DND-41 (cell line): ENCODE results near the gene TMEM150A.

Experiments used
- ATAC-seq: fragments of 200-7000 bp; cut with Tn5 transposase; 3 replicates; pipeline ENCODE4 v1.9.1; 2021; ENCODE audit warnings: low read depth; ENCODE audit not compliant: insufficient read depth
- DNase-seq: peaks from one replicate; pipeline ENCODE4 v3.0.0-alpha.2; 2020
- H2AFZ ChIP-seq: 2 replicates; pipeline ENCODE4 v1.6.0; 2012; ENCODE audit warnings: low read depth, low read length
- H3K27ac ChIP-seq: 2 replicates; pipeline ENCODE4 v1.5.1; 2012; ENCODE audit warnings: low read length, inconsistent platforms
- H3K27me3 ChIP-seq: fragments of 200-600 bp; sonication (generic); 2 replicates; pipeline ENCODE4 v1.6.0; 2012; ENCODE audit warnings: low read length, mild to moderate bottlenecking, inconsistent platforms; ENCODE audit not compliant: insufficient read depth, poor library complexity
- H3K36me3 ChIP-seq: 2 replicates; pipeline ENCODE4 v1.5.1; 2012; ENCODE audit warnings: low read length, inconsistent platforms; ENCODE audit not compliant: insufficient read depth
- H3K4me1 ChIP-seq: 2 replicates; pipeline ENCODE4 v1.5.1; 2012; ENCODE audit warnings: mild to moderate bottlenecking, low read length; ENCODE audit not compliant: insufficient read depth
- H3K4me2 ChIP-seq: 2 replicates; pipeline ENCODE4 v1.6.0; 2012; ENCODE audit warnings: mild to moderate bottlenecking, moderate library complexity, low read length, inconsistent platforms; ENCODE audit not compliant: insufficient read depth
- H3K4me3 ChIP-seq, 2 experiments: fragments of 200-600 bp in 1 of 2; shearing (Covaris generic) in 1 of 2; 2 replicates each; pipeline ENCODE4 v1.5.1; 2012 to 2016; ENCODE audit warnings: inconsistent platforms in 2 of 2, low read length in 2 of 2, mild to moderate bottlenecking in 2 of 2, low read depth in 1 of 2, moderate library complexity in 1 of 2
- H3K79me2 ChIP-seq: 2 replicates; pipeline ENCODE4 v1.6.0; 2012; ENCODE audit warnings: low read length, inconsistent platforms; ENCODE audit not compliant: insufficient read depth
- H3K9ac ChIP-seq: 2 replicates; pipeline ENCODE4 v1.6.0; 2012; ENCODE audit warnings: low read depth, mild to moderate bottlenecking, inconsistent platforms, low read length, moderate library complexity
- H3K9me3 ChIP-seq: 2 replicates; pipeline ENCODE4 v1.5.1; 2012; ENCODE audit warnings: low read length, moderate library complexity, mild to moderate bottlenecking, inconsistent platforms; ENCODE audit not compliant: insufficient read depth, severe bottlenecking
- H4K20me1 ChIP-seq: 2 replicates; pipeline ENCODE4 v1.6.0; 2012; ENCODE audit warnings: low read length; ENCODE audit not compliant: insufficient read depth
- EZH2 ChIP-seq: IDR thresholded peaks from 3 replicates; pipeline ENCODE4 v1.6.1; 2012; ENCODE audit warnings: borderline replicate concordance, low read depth, mild to moderate bottlenecking, moderate library complexity, low read length, inconsistent platforms; ENCODE audit not compliant: severe bottlenecking
- TF ChIP-seq, protein P1 (sequence below): IDR thresholded peaks from 2 replicates; pipeline ENCODE4 v1.5.1; 2012; ENCODE audit warnings: borderline replicate concordance, low read length, moderate library complexity, mild to moderate bottlenecking; ENCODE audit not compliant: poor library complexity, severe bottlenecking; ENCODE audit errors: extremely low read depth

The TMEM150A gene

DNA sequence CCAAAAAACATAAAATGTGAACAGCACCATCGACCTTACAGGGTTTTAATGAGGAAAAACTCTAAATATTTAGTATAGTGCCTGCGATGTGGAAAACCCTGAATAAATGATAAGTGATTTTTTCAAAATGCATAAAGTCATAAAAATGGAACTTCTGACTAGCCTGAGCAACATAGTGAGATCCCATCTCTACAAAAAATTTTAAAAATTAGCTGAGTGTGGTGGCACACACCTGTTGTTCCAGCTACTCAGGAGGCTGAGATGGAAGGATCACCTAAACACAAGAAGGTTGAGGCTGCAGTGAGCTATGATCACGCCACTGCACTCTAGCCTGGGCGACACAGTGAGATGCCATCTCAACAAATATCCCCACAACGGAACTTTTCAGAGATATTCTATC is 45.4 kb downstream of the TMEM150A start:
- Histone ChIP-seq H3K27ac (no peak overlapping the region), H3K36me3 (peaks cover 58% of the 10 kb centered on the region), H3K9ac (no peak overlapping the region), H3K4me1 (peaks cover 27% of the 10 kb centered on the region), H3K79me2 (peaks cover 47% of the 10 kb centered on the region), H3K27me3 (no peaks in the 10 kb centered on the region), H3K4me2 (no peak overlapping the region), H3K4me3 (no peak overlapping the region), H3K9me3 (no peaks in the 10 kb centered on the region), H4K20me1 (peaks cover 3% of the 10 kb centered on the region; the same call in 1 of the 2 replicates), H2AFZ (no peak overlapping the region)
- TF ChIP-seq, protein P1, sequence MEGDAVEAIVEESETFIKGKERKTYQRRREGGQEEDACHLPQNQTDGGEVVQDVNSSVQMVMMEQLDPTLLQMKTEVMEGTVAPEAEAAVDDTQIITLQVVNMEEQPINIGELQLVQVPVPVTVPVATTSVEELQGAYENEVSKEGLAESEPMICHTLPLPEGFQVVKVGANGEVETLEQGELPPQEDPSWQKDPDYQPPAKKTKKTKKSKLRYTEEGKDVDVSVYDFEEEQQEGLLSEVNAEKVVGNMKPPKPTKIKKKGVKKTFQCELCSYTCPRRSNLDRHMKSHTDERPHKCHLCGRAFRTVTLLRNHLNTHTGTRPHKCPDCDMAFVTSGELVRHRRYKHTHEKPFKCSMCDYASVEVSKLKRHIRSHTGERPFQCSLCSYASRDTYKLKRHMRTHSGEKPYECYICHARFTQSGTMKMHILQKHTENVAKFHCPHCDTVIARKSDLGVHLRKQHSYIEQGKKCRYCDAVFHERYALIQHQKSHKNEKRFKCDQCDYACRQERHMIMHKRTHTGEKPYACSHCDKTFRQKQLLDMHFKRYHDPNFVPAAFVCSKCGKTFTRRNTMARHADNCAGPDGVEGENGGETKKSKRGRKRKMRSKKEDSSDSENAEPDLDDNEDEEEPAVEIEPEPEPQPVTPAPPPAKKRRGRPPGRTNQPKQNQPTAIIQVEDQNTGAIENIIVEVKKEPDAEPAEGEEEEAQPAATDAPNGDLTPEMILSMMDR: no peak
- TF ChIP-seq EZH2: no peak
- DNase-seq (no peak), ATAC-seq (no peak)

DNA sequence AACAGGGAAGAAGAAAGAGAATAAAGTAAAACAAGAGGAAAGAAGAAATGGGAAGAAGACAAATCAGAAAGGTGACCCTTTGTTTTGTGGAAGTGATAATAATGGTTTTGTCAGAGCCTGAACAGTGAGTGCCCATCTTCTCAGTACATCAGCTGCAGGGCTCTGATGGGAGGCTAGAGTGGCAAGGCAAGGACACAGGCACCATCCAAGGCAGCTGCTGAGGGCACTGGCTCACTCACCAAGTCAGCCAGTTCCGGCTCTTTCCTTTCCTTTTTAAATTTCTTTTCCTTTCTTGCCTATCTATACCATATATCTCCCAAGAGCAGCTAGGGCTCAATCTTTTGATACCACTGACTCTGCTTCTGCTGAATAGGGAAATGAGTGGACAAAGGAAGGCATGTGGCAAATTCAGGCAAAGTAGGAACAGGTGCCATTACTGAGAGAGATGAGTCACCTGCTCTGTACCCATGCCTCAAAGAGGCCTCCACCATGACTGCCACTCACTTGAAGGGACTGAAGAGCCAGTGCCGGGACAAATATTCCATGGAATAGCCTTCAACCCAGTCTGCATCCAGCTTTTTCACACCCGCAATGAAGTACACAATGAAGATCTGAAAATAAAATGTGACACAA is 47.4 kb downstream of the TMEM150A start:
- no peak for ATAC-seq

DNA sequence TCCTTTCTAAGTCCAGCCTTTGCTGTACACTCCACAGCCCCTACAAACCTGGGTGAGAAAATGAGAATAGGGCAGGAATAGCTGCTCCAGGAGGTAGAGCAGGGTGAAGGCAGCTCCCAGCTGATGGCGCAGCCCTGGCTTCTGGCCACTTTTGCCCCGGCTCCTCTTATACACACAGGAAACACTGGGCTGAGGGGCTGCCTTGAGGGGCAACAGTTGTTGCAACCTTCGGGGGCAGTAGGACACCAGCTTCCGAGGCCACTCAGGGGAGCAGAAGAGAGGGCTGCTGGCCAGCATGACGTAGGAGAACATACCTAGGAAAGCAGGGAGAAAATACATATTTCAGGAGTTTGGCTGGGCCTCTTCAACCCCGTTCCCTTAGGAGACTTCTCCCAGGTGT is 49.3 kb downstream of the TMEM150A start:
- Histone ChIP-seq H3K4me1 (peaks cover under 1% of the 10 kb centered on the region; the same call in 1 of the 2 replicates), H3K79me2 (peaks cover 14% of the 10 kb centered on the region), H3K9ac (no peak overlapping the region), H3K4me2 (no peak overlapping the region), H3K9me3 (no peaks in the 10 kb centered on the region), H3K27ac (no peak overlapping the region), H4K20me1 (0 out of 2 replicates have a peak, but pooled peaks cover under 1% of the 10 kb centered on the region), H3K36me3 (peaks cover 73% of the 10 kb centered on the region), H2AFZ (no peak overlapping the region), H3K27me3 (no peaks in the 10 kb centered on the region), H3K4me3 (no peak overlapping the region)
- no peak for DNase-seq
- no peak for ATAC-seq
- TF ChIP-seq EZH2: no peak
- TF ChIP-seq, protein P1: no peak

More for the DNA sequence above, 47.4 kb downstream of the TMEM150A start:
- Histone ChIP-seq H3K27ac (no peak overlapping the region), H3K36me3 (peaks cover 78% of the 10 kb centered on the region), H3K4me3 (no peak overlapping the region), H3K9me3 (no peaks in the 10 kb centered on the region), H3K4me1 (peaks cover 15% of the 10 kb centered on the region), H3K4me2 (no peak overlapping the region), H4K20me1 (peaks cover 3% of the 10 kb centered on the region; the same call in 1 of the 2 replicates), H3K79me2 (peaks cover 32% of the 10 kb centered on the region), H2AFZ (no peak overlapping the region), H3K27me3 (no peaks in the 10 kb centered on the region), H3K9ac (no peak overlapping the region)
- TF ChIP-seq EZH2: no peak
- TF ChIP-seq, protein P1: no peak
- DNase-seq: no peak
